Measurements from ENCODE around the gene SLC15A5. TPM values are rescaled to one million over a fixed set of nuclear protein-coding genes. Genes with fewer than 3 reads are reported as not detected.

Gene SLC15A5
- total RNA-seq, 3 donors from 2014 or later, result not detected

DNA sequence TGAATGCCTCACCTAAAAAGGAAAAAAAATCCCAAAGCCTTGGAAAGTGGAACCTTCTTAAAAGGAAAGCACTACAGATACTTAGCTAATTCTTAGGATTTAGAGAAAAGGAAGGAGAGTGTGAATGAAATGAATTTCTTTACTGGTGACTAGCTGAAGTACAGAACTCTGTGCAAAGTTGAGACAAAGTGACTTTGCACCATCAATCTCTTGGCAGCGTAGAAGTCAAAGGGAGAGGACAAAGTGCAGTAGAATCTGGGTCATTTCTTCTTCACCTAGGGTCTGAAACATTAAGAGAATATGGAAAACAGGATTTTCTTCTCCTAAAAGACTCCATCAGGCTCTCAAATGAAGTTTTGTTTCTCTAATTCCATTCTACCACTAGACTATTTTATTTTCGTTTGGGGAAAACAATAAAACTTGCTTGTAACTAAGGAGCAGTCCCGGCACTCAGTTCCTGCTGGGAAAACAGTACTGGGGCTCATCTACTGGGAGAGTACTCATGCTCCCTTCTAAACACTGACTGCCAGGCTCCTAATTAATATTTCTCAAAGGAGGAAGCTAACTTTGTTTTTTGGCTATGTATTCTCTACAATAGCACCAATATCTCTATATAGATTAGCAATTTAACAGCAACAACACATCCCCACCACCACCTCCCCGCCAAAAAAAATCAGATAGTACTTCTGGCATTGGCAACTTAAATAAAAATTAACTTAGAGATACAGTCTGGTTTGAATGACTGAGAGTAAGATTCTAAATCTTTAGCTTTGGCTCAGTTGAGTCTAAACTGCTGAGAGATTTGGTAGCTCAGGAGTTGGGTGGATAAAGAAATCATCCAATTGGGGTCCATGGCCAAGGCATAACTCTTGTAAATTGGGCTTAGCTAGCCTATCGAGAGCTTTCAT lies 110.7 kb downstream of the SLC15A5 start:
- H3K36me3 ChIP-seq (ENCODE audit: low read depth), result no peaks in the 10 kb centered on the region
- DNase-seq, result peak in 1 of 3 donors; percentile 17
- no peak for ATAC-seq
- H3K4me1 ChIP-seq (ENCODE audit: low read depth), result no peaks in the 10 kb centered on the region
- intact Hi-C loops (cut with DNase I, micrococcal nuclease), result loop anchor here in 1 of 2 donors (5.0 kb wide), 1 partner anchor 195 kb away; no protein-coding TSS in a partner anchor
- TF ChIP-seq, protein P1, sequence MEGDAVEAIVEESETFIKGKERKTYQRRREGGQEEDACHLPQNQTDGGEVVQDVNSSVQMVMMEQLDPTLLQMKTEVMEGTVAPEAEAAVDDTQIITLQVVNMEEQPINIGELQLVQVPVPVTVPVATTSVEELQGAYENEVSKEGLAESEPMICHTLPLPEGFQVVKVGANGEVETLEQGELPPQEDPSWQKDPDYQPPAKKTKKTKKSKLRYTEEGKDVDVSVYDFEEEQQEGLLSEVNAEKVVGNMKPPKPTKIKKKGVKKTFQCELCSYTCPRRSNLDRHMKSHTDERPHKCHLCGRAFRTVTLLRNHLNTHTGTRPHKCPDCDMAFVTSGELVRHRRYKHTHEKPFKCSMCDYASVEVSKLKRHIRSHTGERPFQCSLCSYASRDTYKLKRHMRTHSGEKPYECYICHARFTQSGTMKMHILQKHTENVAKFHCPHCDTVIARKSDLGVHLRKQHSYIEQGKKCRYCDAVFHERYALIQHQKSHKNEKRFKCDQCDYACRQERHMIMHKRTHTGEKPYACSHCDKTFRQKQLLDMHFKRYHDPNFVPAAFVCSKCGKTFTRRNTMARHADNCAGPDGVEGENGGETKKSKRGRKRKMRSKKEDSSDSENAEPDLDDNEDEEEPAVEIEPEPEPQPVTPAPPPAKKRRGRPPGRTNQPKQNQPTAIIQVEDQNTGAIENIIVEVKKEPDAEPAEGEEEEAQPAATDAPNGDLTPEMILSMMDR (IDR thresholded peaks at IDR 0.05), result no peak
- H3K4me3 ChIP-seq, result no peak overlapping the region
- no peaks in the 10 kb centered on the region for H3K9me3 ChIP-seq

DNA sequence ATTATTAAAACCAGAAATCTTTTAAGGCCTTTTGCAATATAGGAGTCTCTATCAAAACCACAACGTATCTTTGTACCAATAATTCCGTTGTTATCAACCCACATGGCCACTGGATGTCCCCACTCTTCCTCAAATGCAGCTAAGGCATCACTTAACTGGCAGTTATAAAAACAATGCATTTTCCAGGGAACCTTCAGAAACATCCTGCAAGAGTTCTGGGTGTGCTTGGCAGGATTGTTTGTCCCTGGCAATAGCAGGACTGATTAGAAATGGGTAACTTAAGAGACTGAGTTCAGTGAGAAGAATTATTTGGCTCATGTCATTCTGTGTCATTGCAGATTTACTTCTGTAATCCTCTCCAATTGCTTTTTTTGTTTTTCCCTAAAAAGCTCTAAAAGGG lies 112.0 kb downstream of the SLC15A5 start:
- Histone ChIP-seq H3K4me1 (ENCODE audit: low read depth) (no peaks in the 10 kb centered on the region), H3K36me3 (ENCODE audit: low read depth) (no peaks in the 10 kb centered on the region), H3K4me3 (no peak overlapping the region), H3K9me3 (no peaks in the 10 kb centered on the region)
- TF ChIP-seq, protein P1 (IDR thresholded peaks at IDR 0.05), result no peak
- DNase-seq, result peak in 1 of 3 donors; percentile 64
- intact Hi-C loops (cut with DNase I, micrococcal nuclease), result loop anchor here in 1 of 2 donors (5.0 kb wide), 1 partner anchor 197 kb away; no protein-coding TSS in a partner anchor
- peak; percentile 69 for ATAC-seq

DNA sequence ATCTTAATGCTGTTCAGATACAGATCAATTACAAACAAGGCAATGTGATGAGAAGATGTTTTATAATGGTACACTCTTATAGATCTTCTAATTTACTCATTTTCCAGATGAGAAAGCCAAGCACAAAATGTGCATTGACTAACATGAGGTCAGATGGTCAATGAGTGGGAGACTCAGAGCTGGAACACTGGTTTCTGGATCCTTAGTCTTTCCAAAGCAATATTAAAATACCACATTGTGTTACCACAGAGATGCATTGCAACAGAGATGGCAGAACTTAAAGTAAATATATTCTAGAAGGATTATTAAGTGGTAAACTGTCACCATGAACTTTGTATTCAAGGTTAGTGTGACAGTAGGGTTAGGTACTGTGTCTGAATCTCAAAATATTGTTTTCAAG lies 113.6 kb downstream of the SLC15A5 start:
- Histone ChIP-seq H3K4me1 (ENCODE audit: low read depth) (no peaks in the 10 kb centered on the region), H3K9me3 (no peaks in the 10 kb centered on the region), H3K4me3 (no peak overlapping the region), H3K36me3 (ENCODE audit: low read depth) (no peaks in the 10 kb centered on the region)
- intact Hi-C loops (cut with DNase I, micrococcal nuclease), result no loop called here
- TF ChIP-seq, protein P1 (IDR thresholded peaks at IDR 0.05), result no peak
- ATAC-seq, result no peak
- no peak for DNase-seq

DNA sequence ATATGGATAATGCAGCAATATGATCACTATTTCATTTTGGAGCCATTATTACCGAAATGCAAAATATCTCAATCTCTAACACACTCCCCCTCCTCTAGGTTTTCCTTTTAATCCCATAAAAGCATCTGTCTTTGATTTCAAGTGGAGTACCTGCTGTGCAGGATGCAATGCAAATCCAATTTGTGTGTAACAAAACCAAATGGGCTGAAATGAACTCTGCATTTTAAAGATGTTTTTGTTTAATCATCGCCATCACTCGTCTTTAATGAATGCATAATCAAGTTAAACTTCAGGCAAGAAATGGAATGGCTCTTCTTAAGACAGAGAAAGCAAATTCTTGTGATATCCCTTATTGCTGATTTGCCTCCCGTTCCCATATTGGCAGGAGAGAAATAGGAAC lies 114.3 kb downstream of the SLC15A5 start:
- ATAC-seq (no peak), DNase-seq (no peak)
- TF ChIP-seq, protein P1 (IDR thresholded peaks at IDR 0.05), result no peak
- H3K4me1 ChIP-seq (ENCODE audit: low read depth), result no peaks in the 10 kb centered on the region
- intact Hi-C loops (cut with DNase I, micrococcal nuclease), result no loop called here
- H3K4me3 ChIP-seq, result no peak overlapping the region
- H3K36me3 ChIP-seq (ENCODE audit: low read depth), result no peaks in the 10 kb centered on the region
- H3K9me3 ChIP-seq, result no peaks in the 10 kb centered on the region

DNA sequence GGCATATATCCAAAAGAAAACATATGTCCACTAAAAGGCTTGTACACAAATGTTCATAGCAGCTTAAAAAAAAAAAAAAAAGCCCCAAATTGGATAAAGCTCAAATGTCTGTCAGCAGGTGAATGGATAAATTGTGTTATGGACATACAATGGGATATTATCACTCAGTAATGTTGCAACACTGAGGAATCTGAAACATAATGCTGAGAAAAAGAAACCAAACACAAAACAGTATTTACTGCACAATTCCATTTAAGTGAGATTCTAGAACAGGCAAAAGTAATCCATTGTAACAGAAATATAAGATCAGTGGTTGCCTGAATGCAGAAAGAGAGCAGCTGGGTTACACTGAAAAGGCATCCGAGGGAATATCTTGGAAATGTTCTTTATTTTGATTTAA lies 117.9 kb downstream of the SLC15A5 start:
- H3K36me3 ChIP-seq (ENCODE audit: low read depth), result no peaks in the 10 kb centered on the region
- TF ChIP-seq, protein P1 (IDR thresholded peaks at IDR 0.05), result no peak
- DNase-seq, result no peak
- H3K4me1 ChIP-seq (ENCODE audit: low read depth), result no peaks in the 10 kb centered on the region
- ATAC-seq, result no peak
- H3K4me3 ChIP-seq, result no peak overlapping the region
- intact Hi-C loops (cut with DNase I, micrococcal nuclease), result no loop called here
- H3K9me3 ChIP-seq, result no peaks in the 10 kb centered on the region
